Left lung (tissue), 10 donors: ENCODE results near the gene NUDT3. TPM values are rescaled to one million over a fixed set of nuclear protein-coding genes. Genes with fewer than 3 reads are reported as not detected.

Experiments used
- ATAC-seq: fragments of 200-7000 bp; cut with Tn5 transposase; one replicate; pipeline ENCODE4 v1.9.1; 2020; ENCODE audit warnings: moderate library complexity
- DNase-seq, 4 donors: peaks; one replicate each; pipeline ENCODE4 v3.0.0-alpha.2; 2013 to 2020
- H3K27ac ChIP-seq, 2 donors: fragments of 200-600 bp; sonication (generic) in 1 of 2; one replicate each; pipeline versions ENCODE4 v1.5.0 to v1.8.0; 2020 to 2021
- H3K27me3 ChIP-seq, 2 donors: fragments of 200-600 bp; sonication (generic) in 1 of 2; one replicate each; pipeline versions ENCODE4 v1.5.0 to v1.8.0; 2020 to 2021
- H3K36me3 ChIP-seq, 2 donors: fragments of 200-600 bp; sonication (generic) in 1 of 2; one replicate each; pipeline versions ENCODE4 v1.5.0 to v1.8.0; 2020 to 2021
- H3K4me1 ChIP-seq, 2 donors: fragments of 200-600 bp; one replicate each; pipeline ENCODE4 v1.8.0; 2021
- H3K4me3 ChIP-seq, 2 donors: fragments of 200-600 bp; sonication (generic) in 1 of 2; one replicate each; pipeline versions ENCODE4 v1.5.0 to v1.8.0; 2020 to 2021; ENCODE audit warnings: mild to moderate bottlenecking in 1 of 2
- H3K9me3 ChIP-seq, 2 donors: fragments of 200-600 bp; sonication (generic) in 1 of 2; one replicate each; pipeline versions ENCODE4 v1.5.0 to v1.8.0; 2020 to 2021
- CTCF ChIP-seq, 2 donors: fragments of 200-600 bp; sonication (generic) in 1 of 2; IDR thresholded peaks; one replicate each; pipeline versions ENCODE4 v1.5.0 to v1.8.0; 2021; ENCODE audit warnings: antibody characterized with exemption in 2 of 2
- intact Hi-C, 2 donors: fragments of 100-400 bp; cut with DNase I; formaldehyde crosslinking; loops; one replicate each; pipeline versions ENCODE4 v1.11.2 to v1.14.2; 2022
- polyA plus RNA-seq, 6 donors: library from polyadenylated mRNA; unstranded; fragments of 120-200 nt; gene quantifications; one replicate each; pipeline ENCODE4 v1.2.1, GENCODE V29; 2013; ENCODE audit not compliant: insufficient read length in 6 of 6
- total RNA-seq, 2 donors: library from RNA; stranded (reverse); fragmentation: NEBNext Ultra II Directional; extraction: Animal tissue kit (Norgen Biotek cat#: 25700); gene quantifications; one replicate each; pipeline ENCODE4 v1.2.1, GENCODE V29; 2021
- donor health status: DM: no; HTN: yes; CAD: no.
- donor health status: DM: no; HTN: no; CAD: no.

Gene NUDT3
- total and polyA plus RNA-seq, 8 donors = 10.5 to 27.9 (median 14.9) TPM

GRCh38 chr6:34384321-34385153 lies 7.9 kb downstream of the NUDT3 start:
- peaks cover 0 to 73% of the 10 kb centered on the region in 2 donors for H3K4me1 ChIP-seq
- no peak for TF ChIP-seq CTCF (IDR thresholded peaks at IDR 0.05)
- ATAC-seq (no peak), DNase-seq (no peak)
- peak overlapping the region; percentile 11 to 62 for H3K27ac ChIP-seq
- H3K27me3 ChIP-seq = no peaks in the 10 kb centered on the region
- no peak overlapping the region for H3K4me3 ChIP-seq
- H3K36me3 ChIP-seq = no peaks in the 10 kb centered on the region
- no peaks in the 10 kb centered on the region for H3K9me3 ChIP-seq
- intact Hi-C loops = no loop called here

GRCh38 chr6:34383656-34384320 lies 8.7 kb downstream of the NUDT3 start:
- intact Hi-C loops = no loop called here
- Histone ChIP-seq H3K4me1 (peaks cover 0 to 72% of the 10 kb centered on the region in 2 donors), H3K27ac (peak overlapping the region; percentile 11 to 62), H3K9me3 (no peaks in the 10 kb centered on the region), H3K36me3 (no peaks in the 10 kb centered on the region), H3K27me3 (no peaks in the 10 kb centered on the region), H3K4me3 (no peak overlapping the region)
- no peak for TF ChIP-seq CTCF (IDR thresholded peaks at IDR 0.05)
- DNase-seq (no peak), ATAC-seq (no peak)

- Histone ChIP-seq H3K27ac (peak overlapping the region in 1 of 2 donors; percentile 62), H3K4me1 (peaks cover 0 to 69% of the 10 kb centered on the region in 2 donors), H3K4me3 (no peak overlapping the region), H3K36me3 (no peaks in the 10 kb centered on the region), H3K9me3 (no peaks in the 10 kb centered on the region), H3K27me3 (no peaks in the 10 kb centered on the region)
- DNase-seq (no peak), ATAC-seq (peak; percentile 70)
- no peak for TF ChIP-seq CTCF (IDR thresholded peaks at IDR 0.05)
- intact Hi-C loops = no loop called here
Measured at GRCh38 chr6:34383161-34383631, 9.3 kb downstream of the NUDT3 start.

- DNase-seq = no peak
- Histone ChIP-seq H3K27ac (no peak overlapping the region), H3K27me3 (no peaks in the 10 kb centered on the region), H3K36me3 (no peaks in the 10 kb centered on the region), H3K9me3 (no peaks in the 10 kb centered on the region), H3K4me1 (peaks cover 0 to 52% of the 10 kb centered on the region in 2 donors), H3K4me3 (no peak overlapping the region)
- ATAC-seq = no peak
- TF ChIP-seq CTCF (IDR thresholded peaks at IDR 0.05) = no peak
- intact Hi-C loops = no loop called here
Measured at GRCh38 chr6:34381081-34381480, 11.4 kb downstream of the NUDT3 start.

GRCh38 chr6:34378470-34378869 lies 14.0 kb downstream of the NUDT3 start:
- no peak overlapping the region for H3K27ac ChIP-seq
- no peak for ATAC-seq
- H3K27me3 ChIP-seq = no peaks in the 10 kb centered on the region
- H3K36me3 ChIP-seq = no peaks in the 10 kb centered on the region
- no peaks in the 10 kb centered on the region for H3K9me3 ChIP-seq
- H3K4me3 ChIP-seq = no peak overlapping the region
- peaks cover 5 to 49% of the 10 kb centered on the region in 2 donors for H3K4me1 ChIP-seq
- no peak for DNase-seq
- intact Hi-C loops = no loop called here
- no peak for TF ChIP-seq CTCF (IDR thresholded peaks at IDR 0.05)
